IPS DF 6.9 (cell line): ENCODE results near the gene MUC5AC.

Source experiments
- DNase-seq: peaks from one replicate; pipeline ENCODE4 v3.0.0-alpha.2; 2013; ENCODE audit warnings: low read depth, low spot score
- H3K27ac ChIP-seq: one replicate; pipeline ENCODE4 v1.5.1; 2013; ENCODE audit warnings: low read length, control low read depth
- H3K27me3 ChIP-seq: 2 replicates; pipeline ENCODE4 v1.6.1; 2013; ENCODE audit warnings: mild to moderate bottlenecking, low read length; ENCODE audit not compliant: control insufficient read depth, insufficient read depth
- H3K36me3 ChIP-seq: 2 replicates; pipeline ENCODE4 v1.6.1; 2013; ENCODE audit warnings: low read length; ENCODE audit not compliant: control insufficient read depth, insufficient read depth
- H3K4me1 ChIP-seq: 2 replicates; pipeline ENCODE4 v1.6.1; 2013; ENCODE audit warnings: low read length; ENCODE audit not compliant: control insufficient read depth, insufficient read depth
- H3K4me3 ChIP-seq: 2 replicates; pipeline ENCODE4 v1.5.1; 2013; ENCODE audit warnings: mild to moderate bottlenecking, low read length
- H3K9me3 ChIP-seq: 2 replicates; pipeline ENCODE4 v1.6.1; 2013; ENCODE audit warnings: low read length, inconsistent platforms; ENCODE audit not compliant: control insufficient read depth, insufficient read depth
- WGBS: extraction: QIAGEN DNeasy Blood & Tissue Kit; methylation state at CpG from one replicate; pipeline ENCODE4 v1.1.7; 2013; ENCODE audit warnings: mixed read lengths, missing lambda C conversion rate; ENCODE audit not compliant: insufficient read length, insufficient coverage; 5-methylcytosine and 5-hydroxymethylcytosine counted together

The MUC5AC gene

GRCh38 chr11:1199751-1200610, 42.2 kb downstream of the MUC5AC start:
- DNase-seq: no peak
- WGBS: no CpG with 5 or more reads among the region's 47 CpGs
- no peaks in the 10 kb centered on the region for H3K27me3 ChIP-seq
- no peaks in the 10 kb centered on the region; the same call in 1 of the 2 replicates for H3K36me3 ChIP-seq
- H3K9me3 ChIP-seq: no peaks in the 10 kb centered on the region
- no peak overlapping the region for H3K4me3 ChIP-seq
- no peaks in the 10 kb centered on the region; the same call in 1 of the 2 replicates for H3K4me1 ChIP-seq
- H3K27ac ChIP-seq: no peak overlapping the region

DNA sequence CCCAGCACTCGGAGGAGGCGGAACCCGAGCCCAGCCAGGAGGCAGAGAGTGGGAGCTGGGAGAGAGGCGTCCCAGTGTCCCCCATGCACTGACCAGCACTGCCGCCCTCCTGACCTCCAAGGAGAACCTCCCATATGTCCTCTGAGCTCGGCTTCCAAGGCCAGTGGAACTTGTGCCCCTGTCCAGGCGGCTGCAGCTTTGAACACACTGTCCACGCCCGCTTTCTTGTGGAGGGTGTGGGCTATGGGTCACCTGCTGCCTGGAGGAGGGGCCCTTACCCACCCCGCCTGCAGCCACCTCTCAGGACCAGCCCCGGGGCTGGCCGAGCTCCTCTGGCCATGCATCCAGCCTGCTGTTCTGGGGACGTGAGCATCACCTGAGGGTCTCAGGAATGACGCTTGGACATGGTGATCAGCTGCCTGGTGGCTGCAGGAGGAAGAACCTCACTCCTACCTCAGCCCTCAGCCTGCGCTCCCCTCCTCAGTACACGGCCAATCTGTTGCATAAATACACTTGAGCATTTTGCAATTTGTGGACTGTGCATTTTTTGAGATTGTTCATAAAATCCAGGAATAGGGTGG, 42.9 kb downstream of the MUC5AC start:
- H3K4me3 ChIP-seq: no peak overlapping the region

GRCh38 chr11:1201395-1202153, 43.8 kb downstream of the MUC5AC start:
- Histone ChIP-seq H3K4me1 (no peaks in the 10 kb centered on the region; the same call in 1 of the 2 replicates), H3K4me3 (no peak overlapping the region), H3K27ac (no peak overlapping the region), H3K36me3 (no peaks in the 10 kb centered on the region), H3K9me3 (no peaks in the 10 kb centered on the region), H3K27me3 (no peaks in the 10 kb centered on the region)
- DNase-seq: no peak
- WGBS: 100% methylated on average over 3 of the region's 4 CpGs

More for the DNA sequence above, 42.9 kb downstream of the MUC5AC start:
- WGBS: no CpG with 5 or more reads among the region's 16 CpGs
- H3K9me3 ChIP-seq: no peaks in the 10 kb centered on the region
- H3K27me3 ChIP-seq: no peaks in the 10 kb centered on the region
- H3K27ac ChIP-seq: no peak overlapping the region
- no peak for DNase-seq
- H3K4me1 ChIP-seq: no peaks in the 10 kb centered on the region; the same call in 1 of the 2 replicates
- no peaks in the 10 kb centered on the region; the same call in 1 of the 2 replicates for H3K36me3 ChIP-seq

GRCh38 chr11:1202154-1202775, 44.5 kb downstream of the MUC5AC start:
- no peaks in the 10 kb centered on the region for H3K27me3 ChIP-seq
- no peaks in the 10 kb centered on the region; the same call in 1 of the 2 replicates for H3K4me1 ChIP-seq
- DNase-seq: no peak
- H3K27ac ChIP-seq: no peak overlapping the region
- WGBS: no CpG with 5 or more reads among the region's 18 CpGs
- no peak overlapping the region for H3K4me3 ChIP-seq
- H3K36me3 ChIP-seq: no peaks in the 10 kb centered on the region
- H3K9me3 ChIP-seq: no peaks in the 10 kb centered on the region

GRCh38 chr11:1202776-1203504, 45.2 kb downstream of the MUC5AC start:
- no peaks in the 10 kb centered on the region; the same call in 1 of the 2 replicates for H3K4me1 ChIP-seq
- no peaks in the 10 kb centered on the region for H3K27me3 ChIP-seq
- no peaks in the 10 kb centered on the region for H3K9me3 ChIP-seq
- peak; percentile 64 for DNase-seq
- no peaks in the 10 kb centered on the region for H3K36me3 ChIP-seq
- WGBS: no CpG with 5 or more reads among the region's 32 CpGs
- no peak overlapping the region for H3K4me3 ChIP-seq
- no peak overlapping the region for H3K27ac ChIP-seq

DNA sequence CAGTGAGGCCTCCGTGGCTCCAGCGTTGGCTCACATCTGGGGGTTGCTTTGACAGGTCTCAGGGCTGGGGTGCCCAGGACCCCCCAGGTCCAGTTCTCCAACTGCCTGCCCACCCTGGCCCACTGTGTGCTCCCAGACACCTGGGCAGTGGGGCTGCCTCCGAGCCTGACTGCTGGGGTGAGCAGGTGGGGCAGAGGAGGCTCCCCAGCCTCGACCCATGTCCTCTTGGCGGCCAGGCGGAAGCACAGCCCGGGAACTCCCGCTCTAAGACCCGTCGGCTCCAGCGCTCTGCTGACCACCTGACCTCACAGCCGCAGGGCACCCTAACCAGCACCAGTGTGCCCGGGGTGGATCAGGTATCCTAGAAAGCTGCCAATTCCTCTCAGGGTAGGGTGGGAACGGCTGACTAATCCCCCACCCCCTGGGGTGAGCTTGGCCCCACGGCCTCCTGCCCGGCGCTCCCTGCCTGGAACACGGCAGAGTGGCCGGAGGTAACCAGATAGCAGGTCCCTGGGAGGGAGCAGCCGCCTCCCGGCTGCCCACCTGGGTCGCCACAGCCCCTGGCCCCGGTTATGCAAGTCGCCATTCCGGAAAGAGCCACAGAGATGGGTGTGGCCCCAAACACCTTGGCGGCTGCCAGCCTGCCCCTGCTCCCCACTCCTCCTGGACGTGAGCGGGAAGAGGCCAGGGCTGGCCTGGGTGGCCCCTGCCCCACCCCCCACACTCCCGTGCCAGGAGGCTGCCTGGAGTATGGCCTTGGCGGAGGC, 45.9 kb downstream of the MUC5AC start:
- no peak for DNase-seq
- Histone ChIP-seq H3K4me1 (no peaks in the 10 kb centered on the region; the same call in 1 of the 2 replicates), H3K27me3 (no peaks in the 10 kb centered on the region), H3K4me3 (no peak overlapping the region), H3K36me3 (no peaks in the 10 kb centered on the region), H3K27ac (no peak overlapping the region), H3K9me3 (no peaks in the 10 kb centered on the region)
- no CpG with 5 or more reads among the region's 30 CpGs for WGBS

DNA sequence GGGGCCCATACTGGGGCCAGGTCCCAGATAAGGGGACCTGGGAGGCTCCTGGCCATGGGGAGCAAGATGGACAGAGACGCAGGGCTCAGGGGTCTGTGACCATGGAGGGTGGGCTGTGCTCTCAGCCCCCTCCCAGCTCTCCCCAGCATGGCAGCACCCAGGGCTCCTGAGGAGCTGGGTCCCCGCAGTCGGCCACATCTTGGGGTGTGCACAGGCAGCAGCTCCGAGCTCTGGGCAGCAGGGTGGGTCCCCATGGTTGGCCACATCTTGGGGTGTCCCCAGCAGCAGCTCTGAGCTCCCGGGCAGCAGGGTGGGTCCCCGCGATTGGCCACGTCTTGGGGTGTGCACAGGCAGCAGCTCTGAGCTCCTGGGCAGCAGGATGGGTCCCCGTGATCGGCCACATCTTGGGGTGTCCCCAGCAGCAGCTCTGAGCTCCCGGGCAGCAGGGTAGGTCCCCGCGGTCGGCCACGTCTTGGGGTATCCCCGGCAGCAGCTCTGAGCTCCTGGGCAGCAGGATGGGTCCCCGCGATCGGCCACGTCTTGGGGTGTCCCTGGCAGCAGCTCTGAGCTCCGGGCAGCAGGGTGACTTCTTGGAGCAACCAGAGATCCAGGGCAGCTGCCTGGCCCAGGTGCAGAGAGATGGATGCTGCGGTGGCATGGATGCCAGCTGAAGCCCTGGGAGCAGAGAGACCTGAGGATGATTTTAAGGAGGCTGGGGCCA, 46.8 kb downstream of the MUC5AC start:
- Histone ChIP-seq H3K4me1 (no peaks in the 10 kb centered on the region; the same call in 1 of the 2 replicates), H3K4me3 (no peak overlapping the region), H3K36me3 (no peaks in the 10 kb centered on the region), H3K9me3 (peaks cover 2% of the 10 kb centered on the region), H3K27ac (no peak overlapping the region), H3K27me3 (no peaks in the 10 kb centered on the region)
- no peak for DNase-seq
- WGBS: no CpG with 5 or more reads among the region's 22 CpGs

GRCh38 chr11:1205121-1205986, 47.6 kb downstream of the MUC5AC start:
- H3K9me3 ChIP-seq: peaks cover 2% of the 10 kb centered on the region
- no CpG with 5 or more reads among the region's 35 CpGs for WGBS
- no peaks in the 10 kb centered on the region; the same call in 1 of the 2 replicates for H3K4me1 ChIP-seq
- DNase-seq: no peak
- no peak overlapping the region for H3K4me3 ChIP-seq
- no peak overlapping the region for H3K27ac ChIP-seq
- H3K27me3 ChIP-seq: no peaks in the 10 kb centered on the region
- H3K36me3 ChIP-seq: no peaks in the 10 kb centered on the region
